Neural cell (in vitro differentiated cells): Measurements from ENCODE around the gene PGBD5.

ENCODE experiments used
- EP300 ChIP-seq: fragments of 450-650 bp; conservative IDR thresholded peaks from 2 replicates; pipeline ENCODE4 v1.6.1; 2014; ENCODE audit warnings: antibody characterized with exemption, mild to moderate bottlenecking, moderate library complexity; ENCODE audit not compliant: poor library complexity, severe bottlenecking
- EZH2 ChIP-seq: fragments of 200-600, 300-800 bp; shearing (Covaris generic), sonication (generic); IDR thresholded peaks from 2 replicates; pipeline ENCODE4 v1.6.1; 2014; ENCODE audit warnings: antibody characterized with exemption, low read length, borderline replicate concordance, mild to moderate bottlenecking; ENCODE audit not compliant: insufficient read depth, poor library complexity, severe bottlenecking
- MXI1 ChIP-seq: fragments of 450-650 bp; conservative IDR thresholded peaks from 2 replicates; pipeline ENCODE4 v1.6.1; 2014; ENCODE audit warnings: antibody characterized with exemption, mild to moderate bottlenecking; ENCODE audit not compliant: poor library complexity, severe bottlenecking
- POLR2AphosphoS5 ChIP-seq: IDR thresholded peaks from 2 replicates; pipeline ENCODE4 v1.6.1; 2012
- RAD21 ChIP-seq: fragments of 450-650 bp; conservative IDR thresholded peaks from 2 replicates; pipeline ENCODE4 v1.6.1; 2014; ENCODE audit warnings: antibody characterized with exemption, mild to moderate bottlenecking, moderate library complexity
- SMC3 ChIP-seq: fragments of 450-650 bp; conservative IDR thresholded peaks from 2 replicates; pipeline ENCODE4 v1.6.1; 2014; ENCODE audit warnings: antibody characterized with exemption, mild to moderate bottlenecking, moderate library complexity; ENCODE audit not compliant: poor library complexity
- TAF1 ChIP-seq: IDR thresholded peaks from 2 replicates; pipeline ENCODE4 v1.6.1; 2012; ENCODE audit warnings: low read depth
- TF ChIP-seq, protein P1 (sequence below): fragments of 450-650 bp; IDR thresholded peaks from 2 replicates; pipeline ENCODE4 v1.5.1; 2014; ENCODE audit warnings: antibody characterized with exemption, mild to moderate bottlenecking, moderate library complexity; ENCODE audit not compliant: poor library complexity, severe bottlenecking
- TF ChIP-seq, protein P2 (sequence below): IDR thresholded peaks from 2 replicates; pipeline ENCODE4 v1.6.1; 2012; ENCODE audit warnings: borderline replicate concordance

DNA sequence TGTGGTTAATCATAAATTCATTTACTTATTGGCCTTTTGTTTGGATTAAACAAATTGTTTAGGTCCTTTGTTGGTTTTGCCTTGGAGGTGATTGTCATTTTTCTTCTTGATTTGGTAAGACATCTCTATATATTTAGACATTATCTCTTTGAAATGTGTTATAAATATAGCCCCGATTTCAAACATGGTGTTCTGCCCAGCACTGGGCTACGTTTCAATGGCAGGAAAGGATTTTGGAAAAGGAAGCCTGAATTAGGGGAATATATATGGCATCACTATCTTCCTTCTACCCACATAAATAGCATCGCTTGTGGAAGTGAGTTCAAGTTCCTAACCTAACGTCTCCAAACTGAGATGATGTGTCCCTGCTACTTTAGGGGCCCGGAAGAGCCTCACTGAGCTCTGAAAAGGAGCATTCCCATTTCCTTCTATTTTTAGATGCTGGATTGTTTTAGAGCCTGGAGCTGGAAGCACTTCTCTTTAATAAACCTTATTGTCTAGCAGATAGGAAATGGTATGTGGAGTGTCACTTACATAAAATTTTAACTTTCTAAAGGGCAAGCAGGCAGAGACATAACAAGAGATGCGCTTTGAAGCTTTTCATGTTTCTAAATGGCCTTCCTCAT lies 39.4 kb downstream of the PGBD5 start:
- TF ChIP-seq, protein P1, sequence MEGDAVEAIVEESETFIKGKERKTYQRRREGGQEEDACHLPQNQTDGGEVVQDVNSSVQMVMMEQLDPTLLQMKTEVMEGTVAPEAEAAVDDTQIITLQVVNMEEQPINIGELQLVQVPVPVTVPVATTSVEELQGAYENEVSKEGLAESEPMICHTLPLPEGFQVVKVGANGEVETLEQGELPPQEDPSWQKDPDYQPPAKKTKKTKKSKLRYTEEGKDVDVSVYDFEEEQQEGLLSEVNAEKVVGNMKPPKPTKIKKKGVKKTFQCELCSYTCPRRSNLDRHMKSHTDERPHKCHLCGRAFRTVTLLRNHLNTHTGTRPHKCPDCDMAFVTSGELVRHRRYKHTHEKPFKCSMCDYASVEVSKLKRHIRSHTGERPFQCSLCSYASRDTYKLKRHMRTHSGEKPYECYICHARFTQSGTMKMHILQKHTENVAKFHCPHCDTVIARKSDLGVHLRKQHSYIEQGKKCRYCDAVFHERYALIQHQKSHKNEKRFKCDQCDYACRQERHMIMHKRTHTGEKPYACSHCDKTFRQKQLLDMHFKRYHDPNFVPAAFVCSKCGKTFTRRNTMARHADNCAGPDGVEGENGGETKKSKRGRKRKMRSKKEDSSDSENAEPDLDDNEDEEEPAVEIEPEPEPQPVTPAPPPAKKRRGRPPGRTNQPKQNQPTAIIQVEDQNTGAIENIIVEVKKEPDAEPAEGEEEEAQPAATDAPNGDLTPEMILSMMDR, result no peak
- TF ChIP-seq TAF1 (no peak), POLR2AphosphoS5 (no peak), RAD21 (no peak), SMC3 (no peak), EP300 (no peak), EZH2 (no peak), MXI1 (no peak)
- TF ChIP-seq, protein P2, sequence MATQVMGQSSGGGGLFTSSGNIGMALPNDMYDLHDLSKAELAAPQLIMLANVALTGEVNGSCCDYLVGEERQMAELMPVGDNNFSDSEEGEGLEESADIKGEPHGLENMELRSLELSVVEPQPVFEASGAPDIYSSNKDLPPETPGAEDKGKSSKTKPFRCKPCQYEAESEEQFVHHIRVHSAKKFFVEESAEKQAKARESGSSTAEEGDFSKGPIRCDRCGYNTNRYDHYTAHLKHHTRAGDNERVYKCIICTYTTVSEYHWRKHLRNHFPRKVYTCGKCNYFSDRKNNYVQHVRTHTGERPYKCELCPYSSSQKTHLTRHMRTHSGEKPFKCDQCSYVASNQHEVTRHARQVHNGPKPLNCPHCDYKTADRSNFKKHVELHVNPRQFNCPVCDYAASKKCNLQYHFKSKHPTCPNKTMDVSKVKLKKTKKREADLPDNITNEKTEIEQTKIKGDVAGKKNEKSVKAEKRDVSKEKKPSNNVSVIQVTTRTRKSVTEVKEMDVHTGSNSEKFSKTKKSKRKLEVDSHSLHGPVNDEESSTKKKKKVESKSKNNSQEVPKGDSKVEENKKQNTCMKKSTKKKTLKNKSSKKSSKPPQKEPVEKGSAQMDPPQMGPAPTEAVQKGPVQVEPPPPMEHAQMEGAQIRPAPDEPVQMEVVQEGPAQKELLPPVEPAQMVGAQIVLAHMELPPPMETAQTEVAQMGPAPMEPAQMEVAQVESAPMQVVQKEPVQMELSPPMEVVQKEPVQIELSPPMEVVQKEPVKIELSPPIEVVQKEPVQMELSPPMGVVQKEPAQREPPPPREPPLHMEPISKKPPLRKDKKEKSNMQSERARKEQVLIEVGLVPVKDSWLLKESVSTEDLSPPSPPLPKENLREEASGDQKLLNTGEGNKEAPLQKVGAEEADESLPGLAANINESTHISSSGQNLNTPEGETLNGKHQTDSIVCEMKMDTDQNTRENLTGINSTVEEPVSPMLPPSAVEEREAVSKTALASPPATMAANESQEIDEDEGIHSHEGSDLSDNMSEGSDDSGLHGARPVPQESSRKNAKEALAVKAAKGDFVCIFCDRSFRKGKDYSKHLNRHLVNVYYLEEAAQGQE, result no peak
